K562 (cell line): ENCODE data around the gene GABARAP. TPM values are rescaled to one million over a fixed set of nuclear protein-coding genes. Genes with fewer than 3 reads are reported as not detected.

ENCODE experiments used
- ASH1L ChIP-seq: fragments of 450-650 bp; IDR thresholded peaks from 2 replicates; pipeline ENCODE4 v1.6.1; 2018; ENCODE audit warnings: borderline replicate concordance, mild to moderate bottlenecking, low read depth; ENCODE audit not compliant: partially characterized antibody
- BMI1 ChIP-seq: fragments of 150-350 bp; IDR thresholded peaks from 2 replicates; pipeline ENCODE4 v1.6.1; 2014; ENCODE audit warnings: low read length
- CCAR2 ChIP-seq: fragments of 200-400 bp; formaldehyde crosslinking; IDR thresholded peaks from 2 replicates; pipeline ENCODE4 v1.6.1; 2017; ENCODE audit warnings: mild to moderate bottlenecking, low read depth, low read length
- ELK3 ChIP-seq: fragments of 450-650 bp; formaldehyde crosslinking; IDR thresholded peaks from 2 replicates; pipeline ENCODE4 v1.4.0; 2020; ENCODE audit warnings: mild to moderate bottlenecking
- ERF ChIP-seq: fragments of 450-650 bp; formaldehyde crosslinking; IDR thresholded peaks from 2 replicates; pipeline ENCODE4 v1.4.0; 2020; ENCODE audit warnings: mild to moderate bottlenecking, mixed read lengths
- FOXJ3 ChIP-seq: sonication (generic); formaldehyde crosslinking; IDR thresholded peaks from 2 replicates; pipeline ENCODE4 v1.4.0; 2020; ENCODE audit warnings: mild to moderate bottlenecking, missing genetic modification reagents
- GABPB1 ChIP-seq: sonication (generic); formaldehyde crosslinking; IDR thresholded peaks from 2 replicates; pipeline ENCODE4 v1.8.0; 2022; ENCODE audit warnings: mild to moderate bottlenecking, missing genetic modification reagents
- MED1 ChIP-seq: sonication (generic); formaldehyde crosslinking; IDR thresholded peaks from 2 replicates; pipeline ENCODE4 v1.8.1; 2023; ENCODE audit warnings: missing genetic modification reagents, borderline replicate concordance
- MTA1 ChIP-seq: fragments of 450-650 bp; IDR thresholded peaks from 2 replicates; pipeline ENCODE4 v1.6.1; 2017; ENCODE audit warnings: borderline replicate concordance
- NR2C1 ChIP-seq, 2 experiments: fragments of 450-650 bp; IDR thresholded peaks; 2 replicates each; pipeline ENCODE4 v1.6.1; 2017; ENCODE audit warnings: mild to moderate bottlenecking in 2 of 2, antibody characterized with exemption in 1 of 2, inconsistent platforms in 1 of 2, missing compliant biosample characterization in 1 of 2, missing genetic modification characterization in 1 of 2
- POLR3A ChIP-seq: IDR thresholded peaks from 2 replicates; pipeline ENCODE4 v1.6.1; 2011; ENCODE audit warnings: borderline replicate concordance, mild to moderate bottlenecking, moderate library complexity; ENCODE audit not compliant: insufficient read length, insufficient read depth; ENCODE audit errors: extremely low read depth
- RAD51 ChIP-seq: fragments of 450-650 bp; IDR thresholded peaks from 2 replicates; pipeline ENCODE4 v1.7.1; 2016; ENCODE audit warnings: low read depth, mild to moderate bottlenecking, borderline replicate concordance
- RBFOX2 ChIP-seq: fragments of 200-400 bp; formaldehyde crosslinking; IDR thresholded peaks from 2 replicates; pipeline ENCODE4 v1.6.1; 2017; ENCODE audit warnings: low read depth, mild to moderate bottlenecking, low read length, moderate library complexity
- RFX1 ChIP-seq: fragments of 450-650 bp; IDR thresholded peaks from 2 replicates; pipeline ENCODE4 v1.6.1; 2016; ENCODE audit warnings: mild to moderate bottlenecking, moderate library complexity
- ZNF12 ChIP-seq: sonication (generic); formaldehyde crosslinking; IDR thresholded peaks from 2 replicates; pipeline ENCODE4 v1.4.0; 2020; ENCODE audit warnings: mild to moderate bottlenecking, missing genetic modification reagents
- polyA plus RNA-seq, 8 experiments: library from polyadenylated mRNA; depleted of rRNA in 4 of 8; stranded (reverse) in 5 of 8; unstranded in 3 of 8; fragments of >200 nt; fragmentation: Nextera tagmentation in 2 of 8; fragmentation: Illumina TruSeq in 1 of 8; extraction: Ambion mirVana in 2 of 8; extraction: Trizol in 1 of 8; gene quantifications; 2 replicates each; pipeline versions ENCODE4 v1.2.1 to v1.2.3, GENCODE V29; 2011 to 2014; ENCODE audit warnings: inconsistent platforms in 1 of 8, missing spikeins in 1 of 8
- total RNA-seq, 7 experiments: library from RNA; depleted of rRNA in 6 of 7; stranded (reverse); fragments of >200 nt in 6 of 7; fragmentation: Illumina TruSeq in 2 of 7; extraction: Trizol in 2 of 7; gene quantifications; 2 replicates each; pipeline versions ENCODE4 v1.2.1 to v1.2.3, GENCODE V29; 2011 to 2021; ENCODE audit warnings: low replicate concordance in 1 of 7
- TF ChIP-seq, protein P1 (sequence below): fragments of 250-450 bp; sonication (Bioruptor Pico); IDR thresholded peaks from 2 replicates; pipeline ENCODE4 v1.5.0; 2021; ENCODE audit warnings: mild to moderate bottlenecking, moderate library complexity
- TF ChIP-seq, protein P2 (sequence below): conservative IDR thresholded peaks from 2 replicates; pipeline ENCODE4 v1.6.1; 2011; ENCODE audit warnings: low read depth, mild to moderate bottlenecking, low read length; ENCODE audit not compliant: control insufficient read depth
- TF ChIP-seq, protein P3 (sequence below): fragments of 250-450 bp; sonication (Bioruptor Pico); IDR thresholded peaks from 2 replicates; pipeline ENCODE4 v1.5.0; 2021; ENCODE audit warnings: mild to moderate bottlenecking, borderline replicate concordance

GABARAP gene
- total and polyA plus RNA-seq, 9 of the 15 experiments (the other 6 are each of a cell fraction or from before 2014, with no cell fraction given) = 47.5 to 373 (median 152) TPM

DNA sequence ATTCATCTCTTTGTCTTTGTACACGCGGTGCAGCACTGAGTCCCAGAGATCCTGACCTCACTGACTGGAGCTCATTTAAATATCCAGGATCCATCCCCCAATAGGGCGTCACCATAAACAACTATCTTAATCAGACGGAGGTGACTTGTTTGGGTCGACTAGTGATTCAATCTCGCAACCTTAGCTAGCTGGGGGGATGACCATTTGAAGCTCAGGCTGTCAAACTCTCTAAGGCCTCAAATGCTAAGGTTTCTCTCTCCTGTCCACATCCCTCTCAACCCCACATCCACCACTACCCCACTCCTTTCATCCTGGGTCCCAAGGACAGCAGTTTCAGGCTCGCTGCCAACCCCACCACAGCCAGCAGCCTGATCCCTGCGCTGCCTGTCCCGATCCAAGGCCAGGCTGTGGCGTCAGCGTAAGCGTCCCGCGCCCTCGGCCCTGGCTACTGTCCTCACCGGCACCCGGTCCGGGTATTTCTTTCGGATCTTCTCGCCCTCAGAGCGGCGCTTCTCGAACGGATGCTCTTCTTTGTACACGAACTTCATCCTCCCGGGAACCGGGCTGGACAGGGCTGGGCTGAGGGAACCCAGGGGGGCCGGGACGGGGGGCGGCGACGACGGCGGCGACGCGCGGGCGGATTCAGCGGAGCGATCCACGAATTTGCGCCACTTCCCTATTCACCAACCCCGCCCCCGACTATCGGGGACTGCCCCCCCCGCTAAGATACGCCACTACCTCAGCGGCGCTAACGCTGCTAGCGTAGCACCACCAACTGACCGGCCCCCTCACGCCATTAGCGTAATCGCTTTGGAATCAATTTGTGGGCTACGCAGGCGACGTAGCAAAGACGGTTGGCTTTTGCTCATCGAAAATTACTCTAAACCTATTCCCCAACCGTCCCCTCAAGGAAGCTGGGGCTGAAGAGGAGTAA, at the start of gene GABARAP (continued):
- TF ChIP-seq, protein P1, sequence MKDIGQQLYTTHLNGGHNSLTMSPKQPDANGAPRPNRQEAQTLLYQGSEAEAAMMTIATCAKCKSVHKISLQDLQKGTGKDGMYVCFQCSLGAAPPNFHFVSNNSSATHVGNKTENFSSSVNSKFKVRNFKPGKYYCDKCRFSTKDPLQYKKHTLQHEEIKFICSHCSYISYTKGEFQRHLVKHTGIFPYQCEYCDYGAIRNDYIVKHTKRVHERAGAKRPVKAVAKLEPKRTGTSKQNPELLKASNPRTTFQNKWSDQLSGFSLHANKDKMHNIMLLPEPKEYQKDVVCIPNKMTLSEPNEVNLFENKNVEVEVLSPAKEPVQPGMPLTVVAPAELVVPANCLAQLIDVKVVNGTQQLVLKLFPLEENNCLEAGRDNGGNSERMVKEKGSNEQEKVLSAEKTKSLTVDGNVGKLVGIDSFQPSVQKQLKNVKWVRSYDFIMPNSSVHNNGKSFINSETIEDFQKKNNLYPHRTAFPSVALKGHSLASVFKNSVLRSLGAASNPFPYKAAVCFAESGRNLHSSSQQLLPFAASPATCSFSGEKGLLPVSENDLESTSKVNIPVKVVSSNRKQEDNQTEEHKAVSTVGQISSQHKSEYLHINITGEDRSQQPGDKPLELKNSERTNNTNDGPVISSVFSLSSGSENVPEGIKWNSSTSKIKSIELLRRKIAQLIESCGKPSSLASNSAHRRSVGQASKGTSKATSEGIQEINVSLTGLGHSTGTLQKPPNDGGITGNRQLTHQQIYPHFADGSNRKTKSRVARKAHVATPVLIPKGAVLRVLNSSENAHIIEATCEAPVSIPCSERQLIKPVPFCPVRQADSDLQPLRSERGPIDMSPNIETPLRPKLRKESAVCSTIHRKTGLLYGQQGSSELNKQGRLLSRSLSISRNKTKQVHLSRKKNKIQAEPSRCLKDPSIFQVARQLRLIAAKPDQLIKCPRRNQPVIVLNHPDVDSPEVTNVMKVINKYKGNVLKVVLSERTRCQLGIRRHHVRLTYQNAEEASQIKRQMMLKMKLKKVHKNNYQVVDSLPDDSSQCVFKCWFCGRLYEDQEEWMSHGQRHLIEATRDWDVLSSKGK (CRISPR knock-in tag) = no peak
- TF ChIP-seq GABPB1 (CRISPR knock-in tag) (peak; percentile 49; the same call in 1 of the 2 replicates), MED1 (CRISPR knock-in tag) (no peak), ERF (CRISPR knock-in tag) (no peak), ZNF12 (CRISPR knock-in tag) (no peak), ELK3 (CRISPR knock-in tag) (no peak), POLR3A (no peak), RFX1 (no peak; the same call in 1 of the 2 replicates), FOXJ3 (CRISPR knock-in tag) (no peak), MTA1 (peak; percentile 76; the same call in 1 of the 2 replicates), RBFOX2 (peak; percentile 81), NR2C1 (IDR thresholded peaks at IDR 0.05) (no peak), NR2C1 (tag; IDR thresholded peaks at IDR 0.05) (no peak), ASH1L (no peak), RAD51 (peak; percentile 17; the same call in 1 of the 2 replicates), CCAR2 (no peak), BMI1 (no peak)
- TF ChIP-seq, protein P2, sequence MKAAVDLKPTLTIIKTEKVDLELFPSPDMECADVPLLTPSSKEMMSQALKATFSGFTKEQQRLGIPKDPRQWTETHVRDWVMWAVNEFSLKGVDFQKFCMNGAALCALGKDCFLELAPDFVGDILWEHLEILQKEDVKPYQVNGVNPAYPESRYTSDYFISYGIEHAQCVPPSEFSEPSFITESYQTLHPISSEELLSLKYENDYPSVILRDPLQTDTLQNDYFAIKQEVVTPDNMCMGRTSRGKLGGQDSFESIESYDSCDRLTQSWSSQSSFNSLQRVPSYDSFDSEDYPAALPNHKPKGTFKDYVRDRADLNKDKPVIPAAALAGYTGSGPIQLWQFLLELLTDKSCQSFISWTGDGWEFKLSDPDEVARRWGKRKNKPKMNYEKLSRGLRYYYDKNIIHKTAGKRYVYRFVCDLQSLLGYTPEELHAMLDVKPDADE = 0 out of 2 replicates have a peak, but pooled peaks have one; percentile 43
- TF ChIP-seq, protein P3, sequence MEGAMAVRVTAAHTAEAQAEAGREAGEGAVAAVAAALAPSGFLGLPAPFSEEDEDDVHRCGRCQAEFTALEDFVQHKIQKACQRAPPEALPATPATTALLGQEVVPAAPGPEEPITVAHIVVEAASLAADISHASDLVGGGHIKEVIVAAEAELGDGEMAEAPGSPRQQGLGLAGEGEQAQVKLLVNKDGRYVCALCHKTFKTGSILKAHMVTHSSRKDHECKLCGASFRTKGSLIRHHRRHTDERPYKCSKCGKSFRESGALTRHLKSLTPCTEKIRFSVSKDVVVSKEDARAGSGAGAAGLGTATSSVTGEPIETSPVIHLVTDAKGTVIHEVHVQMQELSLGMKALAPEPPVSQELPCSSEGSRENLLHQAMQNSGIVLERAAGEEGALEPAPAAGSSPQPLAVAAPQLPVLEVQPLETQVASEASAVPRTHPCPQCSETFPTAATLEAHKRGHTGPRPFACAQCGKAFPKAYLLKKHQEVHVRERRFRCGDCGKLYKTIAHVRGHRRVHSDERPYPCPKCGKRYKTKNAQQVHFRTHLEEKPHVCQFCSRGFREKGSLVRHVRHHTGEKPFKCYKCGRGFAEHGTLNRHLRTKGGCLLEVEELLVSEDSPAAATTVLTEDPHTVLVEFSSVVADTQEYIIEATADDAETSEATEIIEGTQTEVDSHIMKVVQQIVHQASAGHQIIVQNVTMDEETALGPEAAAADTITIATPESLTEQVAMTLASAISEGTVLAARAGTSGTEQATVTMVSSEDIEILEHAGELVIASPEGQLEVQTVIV (CRISPR knock-in tag) = no peak
